ENCODE measurements around the gene KCNJ6. TPM values are rescaled to one million over a fixed set of nuclear protein-coding genes. Genes with fewer than 3 reads are reported as not detected.

The KCNJ6 gene
- total and polyA plus RNA-seq, 9 of the 15 experiments (the other 6 are each of a cell fraction or from before 2014, with no cell fraction given): 0.06 to 0.21 (median 0.13) TPM; not detected in 1

- TF ChIP-seq ZNF140 (CRISPR knock-in tag; IDR thresholded peaks at IDR 0.05) (no peak), MEIS2 (IDR thresholded peaks at IDR 0.05; ENCODE audit: partially characterized antibody) (peak; percentile 17), RCOR1 (IDR thresholded peaks at IDR 0.05; ENCODE audit: borderline replicate concordance in 1 of 2, low read depth in 2 of 2, low read length in 2 of 2) (no peak)
- Histone ChIP-seq H3K4me3 (no peak overlapping the region), H3K36me3 (ENCODE audit: control insufficient read depth, insufficient read depth, low read length) (no peaks in the 10 kb centered on the region), H3K9ac (ENCODE audit: insufficient read depth in 1 of 2, low read depth in 2 of 2, low read length in 2 of 2) (no peak overlapping the region), H3K4me2 (ENCODE audit: insufficient read depth, low read length) (no peak overlapping the region), H3K27me3 (ENCODE audit: control insufficient read depth in 2 of 2, insufficient read depth in 2 of 2, low read length in 2 of 2) (peaks cover 22 to 38% of the 10 kb centered on the region in 2 experiments; a peak in 4 of 5 replicates), H4K20me1 (replicated peaks; ENCODE audit: control insufficient read depth, insufficient read depth, low read length) (no peaks in the 10 kb centered on the region), H3K9me1 (ENCODE audit: control insufficient read depth, insufficient read depth, low read length) (no peaks in the 10 kb centered on the region), H3K4me1 (replicated peaks in 1 of 2; ENCODE audit: control insufficient read depth in 2 of 2, insufficient read depth in 2 of 2, low read length in 2 of 2) (no peaks in the 10 kb centered on the region; a peak in 1 of 5 replicates), H2AFZ (ENCODE audit: low read depth, low read length) (no peak overlapping the region), H3K27ac (ENCODE audit: extremely low read depth, low read depth, low read length) (no peak overlapping the region), H3K79me2 (ENCODE audit: control insufficient read depth, insufficient read depth, low read length) (no peaks in the 10 kb centered on the region), H3K9me3 (replicated peaks; ENCODE audit: control insufficient read depth, insufficient read depth, low read depth, low read length) (no peaks in the 10 kb centered on the region)
- intact Hi-C loops (cut with micrococcal nuclease) (no loop called here), in situ Hi-C loops (cut with MboI) (no loop called here)
- FAIRE-seq: no peak
- WGBS (ENCODE audit: insufficient coverage, low coverage, missing lambda C conversion rate): 3% methylated on average over 12 of the region's 12 CpGs
- BruUV-seq (replicated peaks): no TSS peak
- no peak for DNase-seq (ENCODE audit: extremely low read depth in 1 of 4, low spot score in 3 of 4)
- ATAC-seq: no peak
- ChIA-PET POLR2A (interaction anchor here (0.7 to 1.6 kb wide), 4 partner anchors 8 to 744 kb away, joined by 3 to 4 read pairs (median 3); no protein-coding TSS in a partner anchor), CTCF (ENCODE audit: low intra/inter-chr PET ratio) (no interaction called here)
Observed at GRCh38 chr21:37686991-37687810, 229.1 kb downstream of the KCNJ6 start.

- H3K27me3 ChIP-seq (ENCODE audit: control insufficient read depth in 2 of 2, insufficient read depth in 2 of 2, low read length in 2 of 2): peaks cover 28 to 39% of the 10 kb centered on the region in 2 experiments
- no peaks in the 10 kb centered on the region for H3K79me2 ChIP-seq (ENCODE audit: control insufficient read depth, insufficient read depth, low read length)
- TF ChIP-seq, protein P1, sequence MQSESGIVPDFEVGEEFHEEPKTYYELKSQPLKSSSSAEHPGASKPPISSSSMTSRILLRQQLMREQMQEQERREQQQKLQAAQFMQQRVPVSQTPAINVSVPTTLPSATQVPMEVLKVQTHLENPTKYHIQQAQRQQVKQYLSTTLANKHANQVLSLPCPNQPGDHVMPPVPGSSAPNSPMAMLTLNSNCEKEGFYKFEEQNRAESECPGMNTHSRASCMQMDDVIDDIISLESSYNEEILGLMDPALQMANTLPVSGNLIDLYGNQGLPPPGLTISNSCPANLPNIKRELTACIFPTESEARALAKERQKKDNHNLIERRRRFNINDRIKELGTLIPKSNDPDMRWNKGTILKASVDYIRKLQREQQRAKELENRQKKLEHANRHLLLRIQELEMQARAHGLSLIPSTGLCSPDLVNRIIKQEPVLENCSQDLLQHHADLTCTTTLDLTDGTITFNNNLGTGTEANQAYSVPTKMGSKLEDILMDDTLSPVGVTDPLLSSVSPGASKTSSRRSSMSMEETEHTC (IDR thresholded peaks at IDR 0.05): no peak
- TF ChIP-seq, protein P2, sequence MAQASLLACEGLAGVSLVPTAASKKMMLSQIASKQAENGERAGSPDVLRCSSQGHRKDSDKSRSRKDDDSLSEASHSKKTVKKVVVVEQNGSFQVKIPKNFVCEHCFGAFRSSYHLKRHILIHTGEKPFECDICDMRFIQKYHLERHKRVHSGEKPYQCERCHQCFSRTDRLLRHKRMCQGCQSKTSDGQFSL (CRISPR knock-in tag; IDR thresholded peaks at IDR 0.05): no peak
- TF ChIP-seq, protein P2 (tag; IDR thresholded peaks at IDR 0.05): no peak
- TF ChIP-seq ZNF212 (CRISPR knock-in tag; IDR thresholded peaks at IDR 0.05): no peak
- TF ChIP-seq ATF1 (CRISPR knock-in tag; IDR thresholded peaks at IDR 0.05): no peak
- TF ChIP-seq ATF1 (tag; IDR thresholded peaks at IDR 0.05): no peak
Observed at GRCh38 chr21:37684547-37684946, 231.7 kb downstream of the KCNJ6 start.

More at GRCh38 chr21:37684547-37684946, 231.7 kb downstream of the KCNJ6 start:
- ChIA-PET CTCF (ENCODE audit: low intra/inter-chr PET ratio) (no interaction called here), POLR2A (no interaction called here)
- WGBS (ENCODE audit: insufficient coverage, low coverage, missing lambda C conversion rate): 6% methylated on average over 4 of the region's 4 CpGs
- BruUV-seq (replicated peaks): no TSS peak
- Histone ChIP-seq H4K20me1 (replicated peaks; ENCODE audit: control insufficient read depth, insufficient read depth, low read length) (no peaks in the 10 kb centered on the region), H3K4me3 (no peak overlapping the region), H3K9me3 (replicated peaks; ENCODE audit: control insufficient read depth, insufficient read depth, low read depth, low read length) (no peaks in the 10 kb centered on the region), H3K4me2 (ENCODE audit: insufficient read depth, low read length) (no peak overlapping the region), H3K27ac (ENCODE audit: extremely low read depth, low read depth, low read length) (no peak overlapping the region), H3K9ac (ENCODE audit: insufficient read depth in 1 of 2, low read depth in 2 of 2, low read length in 2 of 2) (no peak overlapping the region), H3K4me1 (replicated peaks in 1 of 2; ENCODE audit: control insufficient read depth in 2 of 2, insufficient read depth in 2 of 2, low read length in 2 of 2) (no peaks in the 10 kb centered on the region; a peak in 1 of 5 replicates), H2AFZ (ENCODE audit: low read depth, low read length) (no peak overlapping the region), H3K9me1 (ENCODE audit: control insufficient read depth, insufficient read depth, low read length) (no peaks in the 10 kb centered on the region), H3K36me3 (ENCODE audit: control insufficient read depth, insufficient read depth, low read length) (no peaks in the 10 kb centered on the region)
- DNase-seq (ENCODE audit: extremely low read depth in 1 of 4, low spot score in 3 of 4) (no peak), ATAC-seq (no peak), FAIRE-seq (no peak)
- in situ Hi-C loops (cut with MboI) (no loop called here), intact Hi-C loops (cut with micrococcal nuclease) (no loop called here)

Measured in K562 (cell line).